ENCODE measurements around the gene DEPP1. TPM values are rescaled to one million over a fixed set of nuclear protein-coding genes. Genes with fewer than 3 reads are reported as not detected.

DEPP1 gene
- total RNA-seq, 1 experiment from 2014 or later, result 3.8 TPM

GRCh38 chr10:44968500-44969400 lies 9.9 kb downstream of the DEPP1 start:
- Histone ChIP-seq H4K20me1 (ENCODE audit: insufficient read depth) (no peaks in the 10 kb centered on the region), H3K36me3 (ENCODE audit: control insufficient read depth in 1 of 2, insufficient read depth in 2 of 2, low read length in 2 of 2) (no peaks in the 10 kb centered on the region), H3K27me3 (ENCODE audit: insufficient read depth, low read length) (no peaks in the 10 kb centered on the region), H2AFZ (ENCODE audit: low read depth, low read length, poor library complexity, severe bottlenecking) (no peak overlapping the region), H3K4me3 (replicated peaks in 1 of 2; ENCODE audit: low read depth in 1 of 2, low read length in 2 of 2) (no peak overlapping the region), H3K9me3 (ENCODE audit: control insufficient read depth in 1 of 2, insufficient read depth in 1 of 2, low read depth in 1 of 2, low read length in 2 of 2) (no peaks in the 10 kb centered on the region), H3K9ac (ENCODE audit: low read length) (no peak overlapping the region), H3K4me1 (ENCODE audit: control insufficient read depth in 1 of 2, insufficient read depth in 2 of 2, low read length in 2 of 2) (peaks cover 0 to 9% of the 10 kb centered on the region in 2 experiments; a peak in 1 of 4 replicates), H3K4me2 (ENCODE audit: low read length) (no peak overlapping the region), H3K9me2 (ENCODE audit: insufficient read depth) (no peaks in the 10 kb centered on the region), H3K79me2 (ENCODE audit: insufficient read depth, low read length) (no peaks in the 10 kb centered on the region), H3K27ac (ENCODE audit: low read depth, low read length) (no peak overlapping the region)
- RAD21 ChIA-PET (ENCODE audit: low non-redundant PET in 1 of 2, low total read pairs in 2 of 2, uncharacterized antibody in 2 of 2, unreplicated experiment in 2 of 2), result no interaction called here
- no peak for TF ChIP-seq POLR2AphosphoS5 (IDR thresholded peaks at IDR 0.05; ENCODE audit: low read depth, low read length)
- TF ChIP-seq TCF7L2 (IDR thresholded peaks at IDR 0.05; ENCODE audit: borderline replicate concordance, extremely low read depth, insufficient read depth, insufficient read length), result no peak
- TF ChIP-seq, protein P1, sequence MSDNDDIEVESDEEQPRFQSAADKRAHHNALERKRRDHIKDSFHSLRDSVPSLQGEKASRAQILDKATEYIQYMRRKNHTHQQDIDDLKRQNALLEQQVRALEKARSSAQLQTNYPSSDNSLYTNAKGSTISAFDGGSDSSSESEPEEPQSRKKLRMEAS (IDR thresholded peaks at IDR 0.05), result no peak
- TF ChIP-seq POLR2A (IDR thresholded peaks at IDR 0.05; ENCODE audit: borderline replicate concordance, extremely low read depth, insufficient read depth, insufficient read length), result no peak
- no peak for TF ChIP-seq ZBTB33 (IDR thresholded peaks at IDR 0.05; ENCODE audit: extremely low read depth, insufficient replicate concordance, low read length)
- no peak for TF ChIP-seq CBX3 (IDR thresholded peaks at IDR 0.05; ENCODE audit: low read depth)
- TF ChIP-seq EGR1 (IDR thresholded peaks at IDR 0.05; ENCODE audit: low read depth), result no peak
- no peak for TF ChIP-seq ELF1 (IDR thresholded peaks at IDR 0.05; ENCODE audit: borderline replicate concordance, low read depth)
- TF ChIP-seq EZH2phosphoT487 (IDR thresholded peaks at IDR 0.05; ENCODE audit: borderline replicate concordance), result no peak
- TF ChIP-seq EZH2 (IDR thresholded peaks at IDR 0.05), result no peak
- TF ChIP-seq ZNF274 (IDR thresholded peaks at IDR 0.05; ENCODE audit: low read depth, low read length), result no peak
- no peak for TF ChIP-seq SP1 (IDR thresholded peaks at IDR 0.05; ENCODE audit: low read depth)
- no peak for TF ChIP-seq JUND (IDR thresholded peaks at IDR 0.05)
- TF ChIP-seq REST (IDR thresholded peaks at IDR 0.05; ENCODE audit: low read depth), result no peak
- TF ChIP-seq ATF3 (IDR thresholded peaks at IDR 0.05), result no peak
- TF ChIP-seq CEBPB (IDR thresholded peaks at IDR 0.05; ENCODE audit: low read depth), result no peak
- DNase-seq (ENCODE audit: low read depth, low spot score) (no peak), ATAC-seq (no peak)
- CTCF ChIA-PET, result no interaction called here
- intact Hi-C loops (cut with micrococcal nuclease), result no loop called here
- BruUV-seq (replicated peaks), result no TSS peak
- POLR2A ChIA-PET, result interaction anchor here (3.5 kb wide), 1 partner anchor 10 kb away, joined by 15 read pairs; the partner anchor contains the start of gene DEPP1
